CD4-positive, alpha-beta memory T cell (primary cell): ENCODE data around the gene PGBD5. TPM values are rescaled to one million over a fixed set of nuclear protein-coding genes. Genes with fewer than 3 reads are reported as not detected.

ENCODE experiments used
- polyA plus RNA-seq, 2 donors: library from polyadenylated mRNA; unstranded; fragments of 300-500 nt; fragmentation: Illumina TruSeq; gene quantifications; one replicate each; pipeline ENCODE4 v1.2.3, GENCODE V29; 2021
- total RNA-seq, 2 experiments: library from RNA; stranded (reverse); gene quantifications; one replicate each; pipeline ENCODE4 v1.2.3, GENCODE V29; 2021

Gene PGBD5
- total and polyA plus RNA-seq, 4 experiments from 2014 or later: not detected

Other genes starting within 250 kb of the PGBD5 start
- 10 to 100 TPM; 41.5 to 44.6 TPM for gene COG2, start 216.1 kb upstream of the PGBD5 start, total RNA-seq
- gene COG2, start 216.1 kb upstream of the PGBD5 start, polyA plus RNA-seq: 10 to 100 TPM; 28.8 to 30.7 TPM